HG03196 (cell line): ENCODE results near the gene TRABD.

ENCODE experiments used
- ATAC-seq: cut with Tn5 transposase; IDR thresholded peaks from one replicate; pipeline ENCODE4 v1.9.1; 2021; ENCODE audit not compliant: unreplicated experiment

The TRABD gene

GRCh38 chr22:50184902-50185374 lies 775 bp upstream of the TRABD start:
- ATAC-seq, result no peak

- no peak for ATAC-seq
Observed at GRCh38 chr22:50186181-50186714, 535 bp downstream of the TRABD start.

GRCh38 chr22:50186761-50187523 lies 1.2 kb downstream of the TRABD start:
- ATAC-seq, result no peak

GRCh38 chr22:50188356-50188755 lies 2.6 kb downstream of the TRABD start:
- ATAC-seq, result no peak

GRCh38 chr22:50189184-50189848 lies 3.6 kb downstream of the TRABD start:
- ATAC-seq, result no peak

- ATAC-seq, result no peak
Observed at GRCh38 chr22:50189849-50190181, 4.1 kb downstream of the TRABD start.

GRCh38 chr22:50190182-50190940 lies 4.6 kb downstream of the TRABD start:
- peak; percentile 39 for ATAC-seq

GRCh38 chr22:50190941-50191741 lies 5.4 kb downstream of the TRABD start:
- ATAC-seq, result no peak

- ATAC-seq, result no peak
Observed at GRCh38 chr22:50192436-50193204, 6.9 kb downstream of the TRABD start.

GRCh38 chr22:50193621-50194020 lies 7.9 kb downstream of the TRABD start:
- ATAC-seq, result no peak

- ATAC-seq, result no peak
Observed at GRCh38 chr22:50194037-50194805, 8.5 kb downstream of the TRABD start.

GRCh38 chr22:50196256-50196655 lies 10.5 kb downstream of the TRABD start:
- ATAC-seq, result no peak

- no peak for ATAC-seq
Observed at GRCh38 chr22:50197000-50197800, 11.5 kb downstream of the TRABD start.

- no peak for ATAC-seq
Observed at GRCh38 chr22:50197856-50198623, 12.3 kb downstream of the TRABD start.

- ATAC-seq, result no peak
Observed at GRCh38 chr22:50198624-50199017, 12.9 kb downstream of the TRABD start.

- no peak for ATAC-seq
Observed at GRCh38 chr22:50199251-50199721, 13.6 kb downstream of the TRABD start.

GRCh38 chr22:50199829-50200460 lies 14.2 kb downstream of the TRABD start:
- ATAC-seq, result no peak
